IMR-90 (cell line): ENCODE results near the gene SEMA5A. TPM values are rescaled to one million over a fixed set of nuclear protein-coding genes. Genes with fewer than 3 reads are reported as not detected.

ENCODE experiments used
- ATAC-seq: fragments of 200-7000 bp; cut with Tn5 transposase; 2 replicates; pipeline ENCODE4 v1.9.1; 2020; ENCODE audit warnings: low read depth, mild to moderate bottlenecking, moderate library complexity
- BruUV-seq: library from RNA; stranded (reverse); fragments of 400-500 nt; replicated peaks from 2 replicates; lab custom pipeline; 2021; lab: Mats Ljungman, UMichigan
- CTCF ChIA-PET: fragments of 300-600 bp; formaldehyde crosslinking; extraction: SDS; loops from one replicate; lab custom pipeline; 2021; ENCODE audit warnings: antibody characterized with exemption; lab: Yijun Ruan, JAX
- POLR2A ChIA-PET: fragments of 300-600 bp; sonication (Branson Sonifier 250); formaldehyde crosslinking; loops from one replicate; lab custom pipeline; 2022; ENCODE audit warnings: antibody characterized with exemption; ENCODE audit not compliant: unreplicated experiment; lab: Charles Lee
- DNase-seq: peaks from one replicate; pipeline ENCODE4 v3.0.0; 2013
- H2AFZ ChIP-seq: replicated peaks from 2 replicates; pipeline ENCODE3; 2013; ENCODE audit warnings: low read length, mild to moderate bottlenecking; ENCODE audit not compliant: poor library complexity
- H2AK5ac ChIP-seq: 2 replicates; pipeline ENCODE4 v1.6.1; 2013; ENCODE audit warnings: low read depth, low read length, inconsistent platforms
- H2AK9ac ChIP-seq: replicated peaks from 2 replicates; pipeline ENCODE3; 2013; ENCODE audit warnings: mild to moderate bottlenecking, low read depth, low read length, moderate library complexity; ENCODE audit not compliant: poor library complexity
- H2BK120ac ChIP-seq: 2 replicates; pipeline ENCODE4 v1.6.1; 2013; ENCODE audit warnings: low read depth, low read length, inconsistent platforms
- H2BK15ac ChIP-seq: 3 replicates; pipeline ENCODE4 v1.6.1; 2013; ENCODE audit warnings: low read depth, low read length, inconsistent platforms
- H2BK20ac ChIP-seq: 2 replicates; pipeline ENCODE4 v1.6.1; 2013; ENCODE audit warnings: low read depth, mild to moderate bottlenecking, inconsistent platforms, low read length, moderate library complexity
- H2BK5ac ChIP-seq: 2 replicates; pipeline ENCODE4 v1.6.1; 2013; ENCODE audit warnings: mild to moderate bottlenecking, low read depth, low read length, inconsistent platforms; ENCODE audit not compliant: poor library complexity, severe bottlenecking
- H3K14ac ChIP-seq: replicated peaks from 2 replicates; pipeline ENCODE4 v1.6.1; 2013; ENCODE audit warnings: low read depth, low read length, inconsistent platforms
- H3K18ac ChIP-seq: 2 replicates; pipeline ENCODE4 v1.6.1; 2013; ENCODE audit warnings: low read depth, low read length, control low read depth
- H3K23ac ChIP-seq: 2 replicates; pipeline ENCODE4 v1.6.1; 2013; ENCODE audit warnings: low read depth, low read length, inconsistent platforms
- H3K27ac ChIP-seq: 2 replicates; pipeline ENCODE4 v1.5.1; 2013; ENCODE audit warnings: mild to moderate bottlenecking, control low read depth, low read length; ENCODE audit not compliant: insufficient read depth
- H3K27me3 ChIP-seq: 2 replicates; pipeline ENCODE4 v1.6.1; 2013; ENCODE audit warnings: low read length; ENCODE audit not compliant: control insufficient read depth, insufficient read depth
- H3K36me3 ChIP-seq: 2 replicates; pipeline ENCODE4 v1.6.1; 2013; ENCODE audit warnings: low read length, mixed read lengths; ENCODE audit not compliant: control insufficient read depth, insufficient read depth
- H3K4ac ChIP-seq: 2 replicates; pipeline ENCODE4 v1.6.1; 2013; ENCODE audit warnings: low read depth, low read length, inconsistent platforms
- H3K4me1 ChIP-seq: 2 replicates; pipeline ENCODE4 v1.6.1; 2013; ENCODE audit warnings: low read length, mixed read lengths; ENCODE audit not compliant: control insufficient read depth, insufficient read depth
- H3K4me2 ChIP-seq: 2 replicates; pipeline ENCODE4 v1.6.1; 2013; ENCODE audit warnings: low read depth, mild to moderate bottlenecking, control low read depth, low read length, moderate library complexity
- H3K4me3 ChIP-seq: 2 replicates; pipeline ENCODE4 v1.5.1; 2013; ENCODE audit warnings: low read depth, mild to moderate bottlenecking, control low read depth, low read length, moderate library complexity; ENCODE audit not compliant: insufficient read depth
- H3K56ac ChIP-seq: 2 replicates; pipeline ENCODE4 v1.6.1; 2013; ENCODE audit warnings: low read length, inconsistent platforms; ENCODE audit not compliant: insufficient read depth; ENCODE audit errors: extremely low read depth
- H3K79me1 ChIP-seq, 2 experiments: 2 replicates each; pipeline ENCODE4 v1.6.1; 2013; ENCODE audit warnings: low read length in 2 of 2, inconsistent platforms in 1 of 2, low read depth in 1 of 2
- H3K9ac ChIP-seq: 2 replicates; pipeline ENCODE4 v1.6.1; 2013; ENCODE audit warnings: low read depth, low read length, control low read depth
- H3K9me1 ChIP-seq: 2 replicates; pipeline ENCODE4 v1.6.1; 2013; ENCODE audit warnings: low read length, inconsistent platforms; ENCODE audit not compliant: insufficient read depth
- H3K9me3 ChIP-seq: 2 replicates; pipeline ENCODE4 v1.6.1; 2013; ENCODE audit warnings: low read length; ENCODE audit not compliant: control insufficient read depth, insufficient read depth
- H4K20me1 ChIP-seq: 2 replicates; pipeline ENCODE4 v1.6.1; 2013; ENCODE audit warnings: low read length, inconsistent platforms; ENCODE audit not compliant: insufficient read depth
- H4K5ac ChIP-seq: 2 replicates; pipeline ENCODE4 v1.6.1; 2013; ENCODE audit warnings: mild to moderate bottlenecking, low read depth, low read length, control low read depth
- H4K8ac ChIP-seq, 2 experiments: 2 replicates each; pipeline ENCODE4 v1.6.1; 2013; ENCODE audit warnings: low read depth in 2 of 2, low read length in 2 of 2, control low read depth in 1 of 2, inconsistent platforms in 1 of 2
- H4K91ac ChIP-seq: 2 replicates; pipeline ENCODE4 v1.6.1; 2013; ENCODE audit warnings: low read depth, low read length, inconsistent platforms; ENCODE audit not compliant: insufficient read depth
- CEBPB ChIP-seq: IDR thresholded peaks from 2 replicates; pipeline ENCODE4 v1.6.1; 2012; ENCODE audit warnings: low read depth, low read length, improper control_type of control experiment
- CHD1 ChIP-seq: IDR thresholded peaks from 2 replicates; pipeline ENCODE4 v1.6.1; 2012; ENCODE audit warnings: low read depth, low read length, improper control_type of control experiment
- MAFK ChIP-seq: IDR thresholded peaks from 2 replicates; pipeline ENCODE4 v1.6.1; 2012; ENCODE audit warnings: low read depth, low read length, improper control_type of control experiment
- MAZ ChIP-seq: IDR thresholded peaks from 2 replicates; pipeline ENCODE4 v1.6.1; 2012; ENCODE audit warnings: low read depth, mild to moderate bottlenecking, low read length, improper control_type of control experiment, moderate library complexity, borderline replicate concordance
- MXI1 ChIP-seq: IDR thresholded peaks from 2 replicates; pipeline ENCODE4 v1.6.1; 2012; ENCODE audit warnings: low read depth, mild to moderate bottlenecking, low read length, moderate library complexity, borderline replicate concordance
- POLR2A ChIP-seq: IDR thresholded peaks from 2 replicates; pipeline ENCODE4 v1.6.1; 2012; ENCODE audit warnings: mild to moderate bottlenecking, low read depth, low read length
- RFX5 ChIP-seq: IDR thresholded peaks from 2 replicates; pipeline ENCODE4 v1.8.0; 2012; ENCODE audit warnings: low read depth, mild to moderate bottlenecking, low read length, moderate library complexity
- WGBS, 2 experiments: methylation state at CpG; one replicate each; pipeline versions ENCODE4 v1.1.5 to v1.1.7; 2013; ENCODE audit warnings: missing lambda C conversion rate in 2 of 2; ENCODE audit not compliant: insufficient read length in 1 of 2; ENCODE audit errors: extremely low coverage in 2 of 2; 5-methylcytosine and 5-hydroxymethylcytosine counted together
- dilution Hi-C: fragments of 300-500 bp; cut with HindIII; formaldehyde crosslinking; loops from one replicate; pipeline ENCODE4 v1.14.3; 2018; ENCODE audit warnings: low sequenced_read_pairs; ENCODE audit not compliant: unreplicated experiment
- in situ Hi-C: fragments of 300-500 bp; cut with MboI; formaldehyde crosslinking; loops from 3 replicates; pipeline ENCODE4 v1.14.3; 2019; ENCODE audit warnings: low sequenced_read_pairs, inconsistent platforms, mixed read lengths
- intact Hi-C: fragments of 100-400 bp; cut with micrococcal nuclease; formaldehyde crosslinking; loops from 2 replicates; pipeline ENCODE4 v1.10.0; 2022
- polyA plus RNA-seq, 3 experiments: library from polyadenylated mRNA; depleted of rRNA; stranded (reverse); fragments of >200 nt; gene quantifications; 2 replicates each; pipeline ENCODE4 v1.2.3, GENCODE V29; 2012; ENCODE audit warnings: low replicate concordance in 1 of 3
- total RNA-seq: library from RNA; depleted of rRNA; stranded (reverse); fragments of >200 nt; gene quantifications from 2 replicates; pipeline ENCODE4 v1.2.3, GENCODE V29; 2012

The SEMA5A gene
- total and polyA plus RNA-seq, 2 of the 4 experiments (the other 2 are of a cell fraction) = 8.2 to 9.9 TPM

- Histone ChIP-seq H2BK20ac (peak overlapping the region; percentile 78), H2BK5ac (peak overlapping the region; percentile 79), H3K27ac (peak overlapping the region; percentile 43; the same call in 1 of the 2 replicates), H2BK120ac (peak overlapping the region; percentile 91), H3K4me1 (peaks cover 23% of the 10 kb centered on the region), H3K9me3 (no peaks in the 10 kb centered on the region), H4K8ac (peak overlapping the region; percentile 35 to 81; a peak in 3 of 4 replicates), H4K91ac (peak overlapping the region; percentile 53), H3K4me3 (no peak overlapping the region), H2BK15ac (peak overlapping the region; percentile 63; the same call in 2 of the 3 replicates), H3K79me1 (peaks cover 2 to 40% of the 10 kb centered on the region in 2 experiments; a peak in 3 of 4 replicates), H3K18ac (peak overlapping the region; percentile 81), H3K36me3 (peaks cover 12% of the 10 kb centered on the region), H3K4ac (peak overlapping the region; percentile 86), H3K27me3 (no peaks in the 10 kb centered on the region), H2AK9ac (no peak overlapping the region), H3K14ac (peak overlapping the region; percentile 84), H2AK5ac (peak overlapping the region; percentile 73), H3K9me1 (peaks cover 16% of the 10 kb centered on the region), H4K20me1 (no peaks in the 10 kb centered on the region), H3K9ac (peak overlapping the region; percentile 33; the same call in 1 of the 2 replicates), H3K56ac (peak overlapping the region; percentile 37; the same call in 1 of the 2 replicates), H3K23ac (peak overlapping the region; percentile 71), H3K4me2 (no peak overlapping the region), H4K5ac (peak overlapping the region; percentile 52), H2AFZ (peak overlapping the region; percentile 67)
- peak; percentile 44 for DNase-seq
- BruUV-seq = no TSS peak
- POLR2A ChIA-PET = interaction anchor here (0.6 kb wide), 1 partner anchor 22 kb away, joined by 3 read pairs; no protein-coding TSS in a partner anchor
- intact Hi-C loops (no loop called here), in situ Hi-C loops (loop anchor here (25.0 kb wide), 1 partner anchor 1171 kb away; no protein-coding TSS in a partner anchor), dilution Hi-C loops (no loop called here)
- no CpG with 5 or more reads among the region's 1 CpG for WGBS, 2 experiments
- TF ChIP-seq MAZ (no peak), RFX5 (no peak), MAFK (no peak), CEBPB (no peak), POLR2A (no peak), CHD1 (no peak), MXI1 (no peak)
- CTCF ChIA-PET = no interaction called here
- no peak for ATAC-seq
Measured at GRCh38 chr5:9058666-9059065, 487.2 kb downstream of the SEMA5A start.
